ENCODE results near the gene GP2.

Gene GP2

GRCh38 chr16:20363191-20363590, 35.9 kb upstream of the GP2 start:
- Histone ChIP-seq H2AK5ac (ENCODE audit: low read length) (no peak overlapping the region), H2BK120ac (ENCODE audit: insufficient read depth, low read length, poor library complexity) (no peak overlapping the region), H3K27me3 (ENCODE audit: insufficient read depth, low read length) (no peaks in the 10 kb centered on the region), H3K79me1 (ENCODE audit: low read length) (no peaks in the 10 kb centered on the region), H4K12ac (ENCODE audit: low read depth, low read length) (no peak overlapping the region), H4K8ac (ENCODE audit: low read depth, low read length) (no peak overlapping the region), H3K4me2 (ENCODE audit: low read length) (no peak overlapping the region), H2AFZ (ENCODE audit: insufficient read depth, low read length, poor library complexity) (no peak overlapping the region), H3K9me3 (ENCODE audit: insufficient read depth, low read depth, low read length) (no peaks in the 10 kb centered on the region), H3K18ac (ENCODE audit: low read length) (no peak overlapping the region), H3K4ac (ENCODE audit: low read depth, low read length) (no peak overlapping the region), H3K36me3 (ENCODE audit: control insufficient read depth in 1 of 2, insufficient read depth in 2 of 2, low read length in 2 of 2) (no peaks in the 10 kb centered on the region), H4K91ac (ENCODE audit: low read depth, low read length) (no peak overlapping the region), H3K9ac (ENCODE audit: low read length) (no peak overlapping the region), H3K23ac (ENCODE audit: low read length) (no peak overlapping the region), H2BK5ac (ENCODE audit: low read depth, low read length, poor library complexity) (no peak overlapping the region), H3K79me2 (ENCODE audit: control insufficient read depth, insufficient read depth, low read length, poor library complexity) (no peaks in the 10 kb centered on the region), H2BK12ac (ENCODE audit: low read length) (no peak overlapping the region), H3K14ac (ENCODE audit: low read length) (no peak overlapping the region), H3K4me3 (ENCODE audit: low read depth, low read length) (no peak overlapping the region), H3K4me1 (ENCODE audit: control insufficient read depth in 1 of 2, insufficient read depth in 2 of 2, low read length in 2 of 2) (no peaks in the 10 kb centered on the region), H3K27ac (ENCODE audit: low read depth, low read length) (no peak overlapping the region)
- no CpG with 5 or more reads among the region's 2 CpGs for WGBS (ENCODE audit: extremely low coverage, insufficient coverage, insufficient read length)
- no peak for DNase-seq

- Histone ChIP-seq H3K9ac (ENCODE audit: low read length) (no peak overlapping the region), H3K23ac (ENCODE audit: low read length) (no peak overlapping the region), H3K14ac (ENCODE audit: low read length) (no peak overlapping the region), H2BK12ac (ENCODE audit: low read length) (no peak overlapping the region), H3K4me1 (ENCODE audit: control insufficient read depth in 1 of 2, insufficient read depth in 2 of 2, low read length in 2 of 2) (no peaks in the 10 kb centered on the region), H3K4ac (ENCODE audit: low read depth, low read length) (no peak overlapping the region), H3K79me2 (ENCODE audit: control insufficient read depth, insufficient read depth, low read length, poor library complexity) (no peaks in the 10 kb centered on the region), H3K27ac (ENCODE audit: low read depth, low read length) (no peak overlapping the region), H3K4me2 (ENCODE audit: low read length) (no peak overlapping the region), H3K18ac (ENCODE audit: low read length) (no peak overlapping the region), H4K8ac (ENCODE audit: low read depth, low read length) (no peak overlapping the region), H3K27me3 (ENCODE audit: insufficient read depth, low read length) (no peaks in the 10 kb centered on the region), H3K9me3 (ENCODE audit: insufficient read depth, low read depth, low read length) (peaks cover 2% of the 10 kb centered on the region), H2AK5ac (ENCODE audit: low read length) (no peak overlapping the region), H3K4me3 (ENCODE audit: low read depth, low read length) (no peak overlapping the region), H4K12ac (ENCODE audit: low read depth, low read length) (no peak overlapping the region), H2AFZ (ENCODE audit: insufficient read depth, low read length, poor library complexity) (no peak overlapping the region), H3K79me1 (ENCODE audit: low read length) (no peaks in the 10 kb centered on the region), H3K36me3 (ENCODE audit: control insufficient read depth in 1 of 2, insufficient read depth in 2 of 2, low read length in 2 of 2) (no peaks in the 10 kb centered on the region), H4K91ac (ENCODE audit: low read depth, low read length) (no peak overlapping the region), H2BK5ac (ENCODE audit: low read depth, low read length, poor library complexity) (no peak overlapping the region), H2BK120ac (ENCODE audit: insufficient read depth, low read length, poor library complexity) (no peak overlapping the region)
- DNase-seq: no peak
- no CpG with 5 or more reads among the region's 2 CpGs for WGBS (ENCODE audit: extremely low coverage, insufficient coverage, insufficient read length)
These were observed 32.7 kb upstream of the GP2 start for GRCh38 chr16:20359997-20360396.

- H2AFZ ChIP-seq (ENCODE audit: insufficient read depth, low read length, poor library complexity): no peak overlapping the region
- no peak overlapping the region for H3K4me2 ChIP-seq (ENCODE audit: low read length)
- H3K23ac ChIP-seq (ENCODE audit: low read length): no peak overlapping the region
- no peak overlapping the region for H3K9ac ChIP-seq (ENCODE audit: low read length)
- no peak for DNase-seq
- H3K79me1 ChIP-seq (ENCODE audit: low read length): no peaks in the 10 kb centered on the region
- no peak overlapping the region for H4K8ac ChIP-seq (ENCODE audit: low read depth, low read length)
- no peak overlapping the region for H2BK5ac ChIP-seq (ENCODE audit: low read depth, low read length, poor library complexity)
- no peak overlapping the region for H2BK120ac ChIP-seq (ENCODE audit: insufficient read depth, low read length, poor library complexity)
- no peak overlapping the region for H3K14ac ChIP-seq (ENCODE audit: low read length)
- WGBS (ENCODE audit: extremely low coverage, insufficient coverage, insufficient read length): no CpG with 5 or more reads among the region's 7 CpGs
- no peak overlapping the region for H3K27ac ChIP-seq (ENCODE audit: low read depth, low read length)
- H4K12ac ChIP-seq (ENCODE audit: low read depth, low read length): no peak overlapping the region
- H3K4ac ChIP-seq (ENCODE audit: low read depth, low read length): no peak overlapping the region
- peaks cover 2% of the 10 kb centered on the region for H3K9me3 ChIP-seq (ENCODE audit: insufficient read depth, low read depth, low read length)
- no peak overlapping the region for H3K4me3 ChIP-seq (ENCODE audit: low read depth, low read length)
- H3K18ac ChIP-seq (ENCODE audit: low read length): no peak overlapping the region
- no peaks in the 10 kb centered on the region for H3K4me1 ChIP-seq (ENCODE audit: control insufficient read depth in 1 of 2, insufficient read depth in 2 of 2, low read length in 2 of 2)
- no peaks in the 10 kb centered on the region for H3K27me3 ChIP-seq (ENCODE audit: insufficient read depth, low read length)
- no peaks in the 10 kb centered on the region for H3K36me3 ChIP-seq (ENCODE audit: control insufficient read depth in 1 of 2, insufficient read depth in 2 of 2, low read length in 2 of 2)
- H4K91ac ChIP-seq (ENCODE audit: low read depth, low read length): no peak overlapping the region
- no peak overlapping the region for H2AK5ac ChIP-seq (ENCODE audit: low read length)
- H3K79me2 ChIP-seq (ENCODE audit: control insufficient read depth, insufficient read depth, low read length, poor library complexity): no peaks in the 10 kb centered on the region
- no peak overlapping the region for H2BK12ac ChIP-seq (ENCODE audit: low read length)
These were observed 27.9 kb upstream of the GP2 start for GRCh38 chr16:20355114-20355782.

- Histone ChIP-seq H4K12ac (ENCODE audit: low read depth, low read length) (no peak overlapping the region), H3K18ac (ENCODE audit: low read length) (no peak overlapping the region), H3K79me2 (ENCODE audit: control insufficient read depth, insufficient read depth, low read length, poor library complexity) (no peaks in the 10 kb centered on the region), H3K79me1 (ENCODE audit: low read length) (no peaks in the 10 kb centered on the region), H2BK5ac (ENCODE audit: low read depth, low read length, poor library complexity) (no peak overlapping the region), H3K9me3 (ENCODE audit: insufficient read depth, low read depth, low read length) (peaks cover 2% of the 10 kb centered on the region), H3K27me3 (ENCODE audit: insufficient read depth, low read length) (no peaks in the 10 kb centered on the region), H2AFZ (ENCODE audit: insufficient read depth, low read length, poor library complexity) (no peak overlapping the region), H4K91ac (ENCODE audit: low read depth, low read length) (no peak overlapping the region), H3K4me2 (ENCODE audit: low read length) (no peak overlapping the region), H3K4me3 (ENCODE audit: low read depth, low read length) (no peak overlapping the region), H3K4me1 (ENCODE audit: control insufficient read depth in 1 of 2, insufficient read depth in 2 of 2, low read length in 2 of 2) (no peaks in the 10 kb centered on the region), H2AK5ac (ENCODE audit: low read length) (no peak overlapping the region), H4K8ac (ENCODE audit: low read depth, low read length) (no peak overlapping the region), H2BK12ac (ENCODE audit: low read length) (no peak overlapping the region), H3K36me3 (ENCODE audit: control insufficient read depth in 1 of 2, insufficient read depth in 2 of 2, low read length in 2 of 2) (no peaks in the 10 kb centered on the region), H2BK120ac (ENCODE audit: insufficient read depth, low read length, poor library complexity) (no peak overlapping the region), H3K27ac (ENCODE audit: low read depth, low read length) (no peak overlapping the region), H3K14ac (ENCODE audit: low read length) (no peak overlapping the region), H3K4ac (ENCODE audit: low read depth, low read length) (no peak overlapping the region), H3K23ac (ENCODE audit: low read length) (no peak overlapping the region), H3K9ac (ENCODE audit: low read length) (no peak overlapping the region)
- no peak for DNase-seq
These were observed 26.1 kb upstream of the GP2 start for GRCh38 chr16:20353379-20353778.

Measured in trophoblast cell (in vitro differentiated cells and primary cell).